ENCODE data around the gene MRPL36.

MRPL36 gene

DNA sequence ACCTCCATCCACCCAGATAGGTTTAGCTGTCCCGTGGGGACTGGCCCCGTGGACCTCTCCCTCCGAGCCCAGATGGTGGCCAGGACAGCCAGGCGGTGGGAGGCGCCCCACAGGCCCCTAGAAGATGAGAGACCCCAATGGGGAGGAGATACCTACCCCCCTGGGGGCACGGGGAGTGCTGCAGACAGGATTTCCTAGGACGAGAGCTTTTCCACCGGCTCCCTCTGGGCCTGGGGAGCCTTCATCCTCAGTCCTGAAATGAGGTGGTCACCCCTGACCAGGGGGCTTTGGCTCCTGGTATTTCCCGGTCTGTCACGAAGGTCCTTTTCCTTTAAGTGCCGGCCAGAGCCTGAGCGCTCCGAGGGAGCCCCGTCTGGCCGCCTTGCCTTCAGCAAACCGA is 46.8 kb downstream of the MRPL36 start:
- Histone ChIP-seq H3K27ac (no peak overlapping the region), H3K4me1 (ENCODE audit: control insufficient read depth in 1 of 2, insufficient read depth in 1 of 2, low read depth in 1 of 2, low read length in 1 of 2) (no peaks in the 10 kb centered on the region), H3K4me3 (ENCODE audit: low read depth in 1 of 2, low read length in 1 of 2) (no peak overlapping the region), H3K27me3 (no peaks in the 10 kb centered on the region), H3K36me3 (no peaks in the 10 kb centered on the region), H3K9me3 (no peaks in the 10 kb centered on the region)
- TF ChIP-seq, protein P1, sequence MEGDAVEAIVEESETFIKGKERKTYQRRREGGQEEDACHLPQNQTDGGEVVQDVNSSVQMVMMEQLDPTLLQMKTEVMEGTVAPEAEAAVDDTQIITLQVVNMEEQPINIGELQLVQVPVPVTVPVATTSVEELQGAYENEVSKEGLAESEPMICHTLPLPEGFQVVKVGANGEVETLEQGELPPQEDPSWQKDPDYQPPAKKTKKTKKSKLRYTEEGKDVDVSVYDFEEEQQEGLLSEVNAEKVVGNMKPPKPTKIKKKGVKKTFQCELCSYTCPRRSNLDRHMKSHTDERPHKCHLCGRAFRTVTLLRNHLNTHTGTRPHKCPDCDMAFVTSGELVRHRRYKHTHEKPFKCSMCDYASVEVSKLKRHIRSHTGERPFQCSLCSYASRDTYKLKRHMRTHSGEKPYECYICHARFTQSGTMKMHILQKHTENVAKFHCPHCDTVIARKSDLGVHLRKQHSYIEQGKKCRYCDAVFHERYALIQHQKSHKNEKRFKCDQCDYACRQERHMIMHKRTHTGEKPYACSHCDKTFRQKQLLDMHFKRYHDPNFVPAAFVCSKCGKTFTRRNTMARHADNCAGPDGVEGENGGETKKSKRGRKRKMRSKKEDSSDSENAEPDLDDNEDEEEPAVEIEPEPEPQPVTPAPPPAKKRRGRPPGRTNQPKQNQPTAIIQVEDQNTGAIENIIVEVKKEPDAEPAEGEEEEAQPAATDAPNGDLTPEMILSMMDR (IDR thresholded peaks at IDR 0.05) = no peak

GRCh38 chr5:1751864-1752822 is 47.5 kb downstream of the MRPL36 start:
- TF ChIP-seq, protein P1 (IDR thresholded peaks at IDR 0.05) = no peak
- no peaks in the 10 kb centered on the region for H3K27me3 ChIP-seq
- no peaks in the 10 kb centered on the region for H3K4me1 ChIP-seq (ENCODE audit: control insufficient read depth in 1 of 2, insufficient read depth in 1 of 2, low read depth in 1 of 2, low read length in 1 of 2)
- H3K36me3 ChIP-seq = no peaks in the 10 kb centered on the region
- no peaks in the 10 kb centered on the region for H3K9me3 ChIP-seq
- no peak overlapping the region for H3K27ac ChIP-seq
- H3K4me3 ChIP-seq (ENCODE audit: low read depth in 1 of 2, low read length in 1 of 2) = no peak overlapping the region

- no peaks in the 10 kb centered on the region for H3K9me3 ChIP-seq
- no peaks in the 10 kb centered on the region for H3K36me3 ChIP-seq
- no peaks in the 10 kb centered on the region for H3K4me1 ChIP-seq (ENCODE audit: control insufficient read depth in 1 of 2, insufficient read depth in 1 of 2, low read depth in 1 of 2, low read length in 1 of 2)
- H3K27ac ChIP-seq = no peak overlapping the region
- no peaks in the 10 kb centered on the region for H3K27me3 ChIP-seq
- H3K4me3 ChIP-seq (ENCODE audit: low read depth in 1 of 2, low read length in 1 of 2) = no peak overlapping the region
- TF ChIP-seq, protein P1 (IDR thresholded peaks at IDR 0.05) = no peak
Measured at GRCh38 chr5:1751026-1751863, 48.4 kb downstream of the MRPL36 start.

DNA sequence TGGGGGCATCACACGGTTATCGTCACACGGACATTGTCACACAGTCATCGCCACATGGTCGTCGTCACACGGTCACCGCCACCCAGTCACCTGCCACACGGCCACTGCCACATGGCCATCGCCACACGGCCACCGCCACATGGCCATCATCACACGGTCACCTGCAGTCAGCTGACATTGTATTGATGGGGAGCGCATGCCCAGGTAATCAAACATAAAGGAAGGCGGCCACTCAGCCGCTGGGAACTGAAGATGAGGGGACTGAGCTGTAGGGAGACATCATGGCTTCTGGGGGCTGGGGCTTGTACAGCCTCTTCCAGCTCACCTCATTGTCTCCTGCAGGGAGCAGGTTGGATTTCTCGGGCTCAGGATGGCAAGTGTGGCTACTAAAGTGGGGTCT is 49.2 kb downstream of the MRPL36 start:
- Histone ChIP-seq H3K4me1 (ENCODE audit: control insufficient read depth in 1 of 2, insufficient read depth in 1 of 2, low read depth in 1 of 2, low read length in 1 of 2) (no peaks in the 10 kb centered on the region), H3K4me3 (ENCODE audit: low read depth in 1 of 2, low read length in 1 of 2) (no peak overlapping the region), H3K36me3 (no peaks in the 10 kb centered on the region), H3K27me3 (no peaks in the 10 kb centered on the region), H3K27ac (no peak overlapping the region), H3K9me3 (no peaks in the 10 kb centered on the region)
- TF ChIP-seq, protein P1 (IDR thresholded peaks at IDR 0.05) = no peak

DNA sequence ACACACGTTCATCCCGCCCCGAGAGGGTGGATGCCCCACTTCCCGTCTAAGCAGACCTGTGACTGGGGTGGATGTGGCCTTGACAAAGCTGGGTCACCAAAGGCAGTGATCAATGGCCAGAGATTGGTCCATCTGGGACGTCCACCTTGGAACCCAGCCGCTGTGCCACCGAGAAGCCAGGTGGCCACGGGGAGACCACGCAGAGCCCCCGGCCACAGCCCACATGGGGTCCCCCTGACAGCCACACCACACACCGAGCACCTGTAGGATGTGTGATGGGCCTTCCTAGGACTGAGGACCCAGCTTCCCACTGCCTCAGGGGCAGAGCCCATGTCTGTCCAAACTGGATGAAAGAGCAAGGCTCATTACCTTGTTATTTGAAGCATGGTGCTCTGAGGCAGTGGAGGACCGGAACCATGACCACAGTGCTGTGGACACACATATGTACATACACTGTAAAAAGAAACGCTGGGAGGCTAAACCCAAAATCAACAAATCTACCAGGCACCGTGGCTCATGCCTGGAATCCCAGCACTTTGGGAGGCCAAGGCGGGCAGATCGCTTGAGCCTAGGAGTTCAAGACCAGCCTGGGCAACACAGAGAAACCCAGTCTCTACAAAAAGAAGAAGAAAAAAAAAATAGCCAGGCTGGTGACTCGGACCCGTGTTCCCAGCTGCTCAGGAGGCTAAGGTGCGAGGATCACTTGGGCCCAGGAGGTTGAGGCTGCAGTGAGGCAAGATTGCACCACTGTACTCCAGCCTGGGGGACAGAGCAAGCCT is 50.1 kb downstream of the MRPL36 start:
- TF ChIP-seq, protein P1 (IDR thresholded peaks at IDR 0.05) = no peak
- Histone ChIP-seq H3K9me3 (no peaks in the 10 kb centered on the region), H3K27ac (no peak overlapping the region), H3K4me1 (ENCODE audit: control insufficient read depth in 1 of 2, insufficient read depth in 1 of 2, low read depth in 1 of 2, low read length in 1 of 2) (no peaks in the 10 kb centered on the region), H3K4me3 (ENCODE audit: low read depth in 1 of 2, low read length in 1 of 2) (no peak overlapping the region), H3K27me3 (no peaks in the 10 kb centered on the region), H3K36me3 (no peaks in the 10 kb centered on the region)
